Transverse colon (tissue), 4 donors: ENCODE data around the gene HIVEP3. TPM values are rescaled to one million over a fixed set of nuclear protein-coding genes. Genes with fewer than 3 reads are reported as not detected.

Source experiments
- DNase-seq: peaks from one replicate; pipeline ENCODE4 v3.0.0-alpha.2; 2019
- H3K27ac ChIP-seq, 4 donors: fragments of 200-600 bp; sonication (generic); 2 replicates each; pipeline ENCODE4 v1.5.1; 2016 to 2018; ENCODE audit warnings: inconsistent platforms in 4 of 4
- H3K27me3 ChIP-seq: fragments of 200-600 bp; sonication (generic); 2 replicates; pipeline ENCODE4 v1.5.1; 2017; ENCODE audit warnings: inconsistent platforms
- H3K36me3 ChIP-seq, 4 donors: fragments of 200-600 bp; sonication (generic); 2 replicates each; pipeline ENCODE4 v1.5.1; 2017 to 2019; ENCODE audit warnings: inconsistent platforms in 4 of 4
- H3K4me1 ChIP-seq, 4 donors: fragments of 200-600 bp; sonication (generic); 2 replicates each; pipeline ENCODE4 v1.5.1; 2017 to 2020; ENCODE audit warnings: inconsistent platforms in 4 of 4
- H3K4me3 ChIP-seq, 4 donors: fragments of 200-600 bp; sonication (generic); 1 replicate in 1 of 4; 2 replicates in 3 of 4; pipeline versions ENCODE4 v1.5.1 to v1.6.1; 2017 to 2019; ENCODE audit warnings: inconsistent platforms in 4 of 4
- H3K9me3 ChIP-seq, 2 donors: fragments of 200-600 bp; sonication (generic); 2 replicates each; pipeline ENCODE4 v1.5.1; 2017 to 2019; ENCODE audit warnings: inconsistent platforms in 2 of 2
- EP300 ChIP-seq: sonication (generic); formaldehyde crosslinking; IDR thresholded peaks from one replicate; pipeline ENCODE4 v1.6.1; 2017; ENCODE audit warnings: antibody characterized with exemption, low read depth
- POLR2A ChIP-seq: fragments of 450-650 bp; IDR thresholded peaks from one replicate; pipeline ENCODE4 v1.6.1; 2016; ENCODE audit warnings: antibody characterized with exemption, mild to moderate bottlenecking, moderate library complexity
- POLR2AphosphoS5 ChIP-seq, 3 donors: sonication (generic); formaldehyde crosslinking; IDR thresholded peaks; one replicate each; pipeline ENCODE4 v1.6.1; 2016; ENCODE audit warnings: antibody characterized with exemption in 3 of 3
- WGBS, 2 donors: methylation state at CpG; one replicate each; pipeline ENCODE4 v1.1.5; 2018; ENCODE audit warnings: low coverage in 1 of 2; 5-methylcytosine and 5-hydroxymethylcytosine counted together
- in situ Hi-C, 4 donors: fragments of 200-750 bp; cut with MboI; loops; one replicate each; pipeline versions ENCODE4 v1.15.0 to v1.15.1; 2017; ENCODE audit warnings: low sequenced_read_pairs in 3 of 4, low pct_ligation_motif_present in 1 of 4, low pct_unique_long_range_greater_than_20kb in 1 of 4
- intact Hi-C: fragments of 100-400 bp; cut with DNase I; formaldehyde crosslinking; loops from one replicate; pipeline ENCODE4 v1.15.1; 2023; ENCODE audit warnings: low total_unique reads
- total RNA-seq, 4 donors: library from RNA; depleted of rRNA; stranded (reverse); fragments of >200 nt; gene quantifications; one replicate each; pipeline ENCODE4 v1.1.0, GENCODE V29; 2016
- TF ChIP-seq, protein P1 (sequence below), 5 experiments: fragments of 200-600 bp in 3 of 5; fragments of 450-650 bp in 2 of 5; sonication (generic) in 3 of 5; IDR thresholded peaks; 1 replicate in 2 of 5; 2 replicates in 3 of 5; pipeline ENCODE4 v1.5.1; 2016 to 2017; ENCODE audit warnings: antibody characterized with exemption in 5 of 5, inconsistent platforms in 3 of 5, mild to moderate bottlenecking in 2 of 5, moderate library complexity in 1 of 5

HIVEP3 gene
- total RNA-seq, 4 donors from 2014 or later = 3.7 to 15.0 (median 5.2) TPM

DNA sequence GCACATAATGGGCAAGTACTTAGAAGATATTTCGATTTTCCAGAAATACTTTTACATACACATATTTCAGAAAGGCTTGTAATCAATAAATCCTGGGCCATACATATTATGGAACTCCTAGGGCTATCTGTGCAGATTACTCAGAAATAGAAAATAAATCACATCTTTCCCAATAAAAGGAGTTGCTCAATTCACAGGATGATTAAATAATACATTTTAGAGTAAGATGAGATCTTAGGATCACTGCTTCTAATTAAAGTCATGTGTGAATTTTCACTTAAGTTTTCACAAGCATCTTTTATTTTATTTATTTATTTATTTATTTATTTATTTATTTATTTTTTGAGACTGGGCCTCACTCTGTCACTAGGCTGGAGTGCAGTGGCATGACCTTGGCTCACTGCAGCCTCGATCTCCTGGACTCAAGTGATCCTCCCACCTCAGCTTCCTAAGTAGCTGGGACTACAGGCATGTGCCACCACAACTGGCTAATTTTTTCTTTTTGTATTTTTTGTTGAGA, 144.2 kb downstream of the HIVEP3 start:
- WGBS, 2 donors = 82 to 88% methylated on average over 2 of the region's 2 CpGs
- in situ Hi-C loops = no loop called here
- H3K27me3 ChIP-seq = no peaks in the 10 kb centered on the region
- intact Hi-C loops = no loop called here
- no peaks in the 10 kb centered on the region for H3K36me3 ChIP-seq
- peaks cover 0 to 9% (median 0%) of the 10 kb centered on the region in 4 donors for H3K4me1 ChIP-seq
- no peak overlapping the region for H3K4me3 ChIP-seq
- no peaks in the 10 kb centered on the region for H3K9me3 ChIP-seq
- no peak for DNase-seq
- no peak overlapping the region for H3K27ac ChIP-seq
- TF ChIP-seq EP300 (no peak), POLR2A (no peak), POLR2AphosphoS5 (IDR thresholded peaks at IDR 0.05) (no peak)
- TF ChIP-seq, protein P1, sequence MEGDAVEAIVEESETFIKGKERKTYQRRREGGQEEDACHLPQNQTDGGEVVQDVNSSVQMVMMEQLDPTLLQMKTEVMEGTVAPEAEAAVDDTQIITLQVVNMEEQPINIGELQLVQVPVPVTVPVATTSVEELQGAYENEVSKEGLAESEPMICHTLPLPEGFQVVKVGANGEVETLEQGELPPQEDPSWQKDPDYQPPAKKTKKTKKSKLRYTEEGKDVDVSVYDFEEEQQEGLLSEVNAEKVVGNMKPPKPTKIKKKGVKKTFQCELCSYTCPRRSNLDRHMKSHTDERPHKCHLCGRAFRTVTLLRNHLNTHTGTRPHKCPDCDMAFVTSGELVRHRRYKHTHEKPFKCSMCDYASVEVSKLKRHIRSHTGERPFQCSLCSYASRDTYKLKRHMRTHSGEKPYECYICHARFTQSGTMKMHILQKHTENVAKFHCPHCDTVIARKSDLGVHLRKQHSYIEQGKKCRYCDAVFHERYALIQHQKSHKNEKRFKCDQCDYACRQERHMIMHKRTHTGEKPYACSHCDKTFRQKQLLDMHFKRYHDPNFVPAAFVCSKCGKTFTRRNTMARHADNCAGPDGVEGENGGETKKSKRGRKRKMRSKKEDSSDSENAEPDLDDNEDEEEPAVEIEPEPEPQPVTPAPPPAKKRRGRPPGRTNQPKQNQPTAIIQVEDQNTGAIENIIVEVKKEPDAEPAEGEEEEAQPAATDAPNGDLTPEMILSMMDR (IDR thresholded peaks at IDR 0.05) = no peak

DNA sequence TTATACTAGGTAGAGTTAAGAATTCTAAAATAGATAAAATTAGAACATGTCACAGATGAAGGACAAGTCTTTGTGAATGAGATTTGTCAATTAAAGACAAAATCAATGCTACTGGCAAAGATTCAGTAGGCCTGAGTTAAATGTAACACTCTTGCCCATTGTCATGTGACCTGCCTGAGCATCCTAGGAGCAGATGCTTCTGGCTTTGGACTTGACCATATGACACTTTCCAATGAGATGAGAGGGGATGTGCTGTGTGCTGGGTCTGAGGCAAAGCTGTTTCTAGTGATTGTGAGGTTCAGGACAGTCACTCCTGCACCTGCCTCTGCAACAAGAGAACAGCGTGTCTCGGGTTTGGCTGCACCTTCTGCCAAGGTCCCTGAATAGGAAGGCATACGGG, 144.9 kb downstream of the HIVEP3 start:
- intact Hi-C loops (no loop called here), in situ Hi-C loops (no loop called here)
- Histone ChIP-seq H3K9me3 (no peaks in the 10 kb centered on the region), H3K27me3 (no peaks in the 10 kb centered on the region), H3K4me1 (peaks cover 0 to 9% (median 0%) of the 10 kb centered on the region in 4 donors), H3K36me3 (no peaks in the 10 kb centered on the region), H3K4me3 (no peak overlapping the region), H3K27ac (no peak overlapping the region)
- DNase-seq = no peak
- no peak for TF ChIP-seq POLR2A
- TF ChIP-seq POLR2AphosphoS5 (IDR thresholded peaks at IDR 0.05) = no peak
- TF ChIP-seq, protein P1 (IDR thresholded peaks at IDR 0.05) = no peak
- TF ChIP-seq EP300 = no peak
- WGBS, 2 donors = 66 to 89% methylated on average over 1 to 3 of the region's 3 CpGs

DNA sequence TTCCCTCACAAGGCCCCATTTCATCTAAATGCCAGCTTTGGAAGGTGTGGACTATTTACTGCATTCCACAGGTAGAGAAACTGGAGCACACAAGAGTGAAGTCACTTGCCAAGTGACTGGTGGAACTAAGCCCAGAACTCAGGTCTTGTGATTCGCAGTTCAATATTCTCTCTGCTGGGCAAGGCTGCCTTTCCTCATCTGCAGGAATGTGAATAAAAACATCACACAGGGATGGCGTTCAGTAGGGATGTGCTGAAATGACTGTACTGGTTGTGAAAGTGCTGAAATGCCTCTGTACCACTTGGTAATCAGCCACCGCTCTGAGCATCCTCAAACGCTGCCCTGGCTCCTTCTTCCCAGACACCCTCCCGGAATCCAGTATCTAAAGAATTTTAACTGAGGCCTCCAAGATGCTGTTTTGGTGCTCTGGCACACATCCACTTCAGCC, 145.6 kb downstream of the HIVEP3 start:
- H3K4me1 ChIP-seq = peaks cover 0 to 9% (median 0%) of the 10 kb centered on the region in 4 donors
- TF ChIP-seq POLR2A (no peak), EP300 (no peak), POLR2AphosphoS5 (IDR thresholded peaks at IDR 0.05) (no peak)
- TF ChIP-seq, protein P1 (IDR thresholded peaks at IDR 0.05) = no peak
- 65 to 89% methylated on average over 3 to 5 of the region's 5 CpGs for WGBS, 2 donors
- no peaks in the 10 kb centered on the region for H3K27me3 ChIP-seq
- H3K4me3 ChIP-seq = no peak overlapping the region
- H3K27ac ChIP-seq = no peak overlapping the region
- no peaks in the 10 kb centered on the region for H3K9me3 ChIP-seq
- in situ Hi-C loops (no loop called here), intact Hi-C loops (no loop called here)
- no peak for DNase-seq
- H3K36me3 ChIP-seq = no peaks in the 10 kb centered on the region

DNA sequence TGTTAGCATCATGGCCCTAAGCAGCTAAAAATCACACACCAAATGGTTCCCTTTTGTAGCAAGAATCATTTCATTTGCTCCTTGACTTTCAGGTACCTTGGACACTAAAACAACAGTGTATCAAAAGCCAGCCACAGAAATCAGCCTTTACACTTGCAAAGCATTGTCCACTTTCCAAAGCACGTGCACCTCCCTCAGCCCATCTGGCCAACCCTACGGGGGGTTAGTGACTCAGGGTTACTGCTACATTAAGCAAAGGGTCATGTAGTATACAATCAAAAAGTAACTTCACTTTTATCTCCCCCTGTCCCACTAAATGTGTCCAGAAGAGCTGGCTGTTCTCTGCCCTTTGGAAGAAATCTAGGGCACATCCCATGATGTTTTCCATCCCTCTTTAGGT, 149.7 kb downstream of the HIVEP3 start:
- in situ Hi-C loops (no loop called here), intact Hi-C loops (no loop called here)
- H3K36me3 ChIP-seq = no peaks in the 10 kb centered on the region
- H3K4me1 ChIP-seq = peaks cover 0 to 14% (median 0%) of the 10 kb centered on the region in 4 donors
- 95 to 100% methylated on average over 1 to 2 of the region's 2 CpGs for WGBS, 2 donors
- no peaks in the 10 kb centered on the region for H3K9me3 ChIP-seq
- H3K27ac ChIP-seq = no peak overlapping the region
- H3K27me3 ChIP-seq = no peaks in the 10 kb centered on the region
- no peak overlapping the region for H3K4me3 ChIP-seq
- TF ChIP-seq EP300 (no peak), POLR2A (no peak), POLR2AphosphoS5 (IDR thresholded peaks at IDR 0.05) (no peak)
- TF ChIP-seq, protein P1 (IDR thresholded peaks at IDR 0.05) = no peak
- no peak for DNase-seq
